Endothelial cell of umbilical vein (primary cell): ENCODE results near the gene FUBP3. TPM values are rescaled to one million over a fixed set of nuclear protein-coding genes. Genes with fewer than 3 reads are reported as not detected.
"Not testable (repeated sequence)": the region's sequence is repeated elsewhere in the genome, so short reads cannot be mapped to it uniquely, and the experiment has no call there.

ENCODE experiments used
- BruUV-seq: library from RNA; stranded (reverse); fragments of 400-500 nt; replicated peaks from 2 replicates; lab custom pipeline; 2021; lab: Mats Ljungman, UMichigan
- CTCF ChIA-PET: fragments of 300-600, 350-600 bp; sonication (Branson Sonifier 250); formaldehyde crosslinking; loops from one replicate; lab custom pipeline; 2021; ENCODE audit warnings: antibody characterized with exemption, inconsistent platforms; lab: Charles Lee
- POLR2A ChIA-PET: fragments of 300-600, 350-600 bp; sonication (Branson Sonifier 250); formaldehyde crosslinking; loops from one replicate; lab custom pipeline; 2021; ENCODE audit warnings: antibody characterized with exemption, inconsistent platforms; lab: Charles Lee
- DNase-seq: peaks from one replicate; pipeline ENCODE4 v3.0.0-alpha.2; 2011; ENCODE audit warnings: low read depth, low spot score
- FAIRE-seq: peaks from 2 replicates; lab custom pipeline; 2011; peaks lifted over from hg19 to GRCh38; lab: Jason Lieb, UNC
- H2AFZ ChIP-seq: 2 replicates; pipeline ENCODE4 v1.6.0; 2012; ENCODE audit warnings: low read depth, low read length, control low read depth, inconsistent platforms
- H3K27ac ChIP-seq: 2 replicates; pipeline ENCODE4 v1.5.1; 2011; ENCODE audit warnings: low read depth, mild to moderate bottlenecking, control low read depth, low read length, moderate library complexity; ENCODE audit not compliant: insufficient read depth
- H3K27me3 ChIP-seq, 2 experiments: 2 replicates each; pipeline versions ENCODE4 v1.6.0 to v1.6.1; 2011; ENCODE audit warnings: low read length in 2 of 2, mixed read lengths in 1 of 2; ENCODE audit not compliant: control insufficient read depth in 2 of 2, insufficient read depth in 2 of 2
- H3K36me3 ChIP-seq, 2 experiments: 2 replicates in 1 of 2; 3 replicates in 1 of 2; pipeline ENCODE4 v1.5.1; 2011; ENCODE audit warnings: low read length in 2 of 2, mild to moderate bottlenecking in 1 of 2, moderate library complexity in 1 of 2; ENCODE audit not compliant: control insufficient read depth in 2 of 2, insufficient read depth in 2 of 2; ENCODE audit errors: extremely low read depth in 1 of 2
- H3K4me1 ChIP-seq: 3 replicates; pipeline ENCODE4 v1.5.1; 2011; ENCODE audit warnings: mild to moderate bottlenecking, low read length; ENCODE audit not compliant: control insufficient read depth, insufficient read depth; ENCODE audit errors: extremely low read depth
- H3K4me2 ChIP-seq: 2 replicates; pipeline ENCODE4 v1.6.1; 2011; ENCODE audit warnings: low read length, control low read depth, mixed read lengths; ENCODE audit not compliant: insufficient read depth
- H3K4me3 ChIP-seq, 3 experiments: fragments of 200-600 bp in 1 of 3; sonication (generic), shearing (Covaris generic) in 1 of 3; replicated peaks in 1 of 3; 2 replicates each; pipeline ENCODE4 v1.5.1; 2011 to 2016; ENCODE audit warnings: control low read depth in 3 of 3, low read length in 3 of 3, mild to moderate bottlenecking in 2 of 3, inconsistent platforms in 1 of 3, low read depth in 1 of 3, moderate library complexity in 1 of 3; ENCODE audit not compliant: insufficient read depth in 1 of 3
- H3K79me2 ChIP-seq: 2 replicates; pipeline ENCODE4 v1.6.0; 2012; ENCODE audit warnings: low read length, inconsistent platforms; ENCODE audit not compliant: control insufficient read depth, insufficient read depth
- H3K9ac ChIP-seq: replicated peaks from 2 replicates; pipeline ENCODE3; 2011; ENCODE audit warnings: low read length, control low read depth; ENCODE audit not compliant: insufficient read depth; ENCODE audit errors: extremely low read depth
- H3K9me1 ChIP-seq: replicated peaks from 3 replicates; pipeline ENCODE4 v1.6.0; 2011; ENCODE audit warnings: mild to moderate bottlenecking, low read length; ENCODE audit not compliant: control insufficient read depth, insufficient read depth; ENCODE audit errors: extremely low read depth
- H3K9me3 ChIP-seq: replicated peaks from 2 replicates; pipeline ENCODE4 v1.5.1; 2012; ENCODE audit warnings: low read length, inconsistent platforms; ENCODE audit not compliant: control insufficient read depth, insufficient read depth
- H4K20me1 ChIP-seq: replicated peaks from 2 replicates; pipeline ENCODE3; 2011; ENCODE audit warnings: mild to moderate bottlenecking, low read length; ENCODE audit not compliant: control insufficient read depth, insufficient read depth; ENCODE audit errors: extremely low read depth
- CTCF ChIP-seq, 2 donors: IDR thresholded peaks; 1 replicate in 1 of 2; 2 replicates in 1 of 2; pipeline ENCODE4 v1.5.1; 2011; ENCODE audit warnings: low read length in 2 of 2, mild to moderate bottlenecking in 2 of 2, moderate library complexity in 2 of 2, control low read depth in 1 of 2, inconsistent platforms in 1 of 2, low read depth in 1 of 2; ENCODE audit not compliant: insufficient read depth in 1 of 2; ENCODE audit errors: extremely low read depth in 1 of 2
- EZH2 ChIP-seq: IDR thresholded peaks from 2 replicates; pipeline ENCODE4 v1.6.1; 2012; ENCODE audit warnings: borderline replicate concordance, low read depth, mild to moderate bottlenecking, moderate library complexity, low read length, inconsistent platforms; ENCODE audit not compliant: severe bottlenecking
- JUN ChIP-seq: IDR thresholded peaks from 2 replicates; pipeline ENCODE4 v1.6.1; 2011; ENCODE audit warnings: borderline replicate concordance, low read depth; ENCODE audit not compliant: insufficient read length, insufficient read depth
- MAX ChIP-seq: IDR thresholded peaks from 2 replicates; pipeline ENCODE4 v1.6.1; 2011; ENCODE audit not compliant: insufficient read depth, insufficient read length
- dilution Hi-C: fragments of 300-500 bp; cut with MboI; formaldehyde crosslinking; loops from one replicate; pipeline ENCODE4 v1.15.0; 2019; ENCODE audit warnings: low sequenced_read_pairs; ENCODE audit not compliant: extremely low pct_ligation_motif_present
- intact Hi-C: fragments of 100-400 bp; cut with micrococcal nuclease; formaldehyde crosslinking; loops from one replicate; pipeline ENCODE4 v1.10.0; 2022
- polyA plus RNA-seq, 4 experiments: library from polyadenylated mRNA; depleted of rRNA in 3 of 4; stranded (reverse) in 3 of 4; unstranded in 1 of 4; fragments of >200 nt; gene quantifications; 2 replicates each; pipeline versions ENCODE4 v1.2.1 to v1.2.3, GENCODE V29; 2011 to 2012; ENCODE audit warnings: missing spikeins in 1 of 4
- total RNA-seq: library from RNA; stranded (reverse); gene quantifications from 2 replicates; pipeline ENCODE4 v1.2.3, GENCODE V29; 2021

Gene FUBP3
- total and polyA plus RNA-seq, 2 donors (not counting 3 experiments of a cell fraction or from before 2014, with no cell fraction given) = 19.4 to 50.9 TPM

GRCh38 chr9:130561056-130561455 lies 18.3 kb upstream of the FUBP3 start:
- Histone ChIP-seq H3K27me3 (peaks cover 0 to 2% of the 10 kb centered on the region in 2 experiments), H3K9me3 (no peaks in the 10 kb centered on the region), H3K4me2 (no peak overlapping the region), H3K4me3 (no peak overlapping the region), H3K36me3 (no peaks in the 10 kb centered on the region), H3K4me1 (no peaks in the 10 kb centered on the region), H3K27ac (no peak overlapping the region), H3K79me2 (no peaks in the 10 kb centered on the region), H3K9ac (no peak overlapping the region), H4K20me1 (no peaks in the 10 kb centered on the region), H3K9me1 (no peaks in the 10 kb centered on the region), H2AFZ (no peak overlapping the region)
- CTCF ChIA-PET = no interaction called here
- TF ChIP-seq CTCF (IDR thresholded peaks at IDR 0.05; ENCODE audit: extremely low read depth in 1 of 2, insufficient read depth in 1 of 2, low read depth in 1 of 2, low read length in 2 of 2) (no peak), MAX (no peak), EZH2 (no peak), JUN (no peak)
- dilution Hi-C loops = no loop called here
- intact Hi-C loops = no loop called here
- BruUV-seq = no TSS peak
- no peak for FAIRE-seq
- no peak for DNase-seq
- POLR2A ChIA-PET = no interaction called here

- POLR2A ChIA-PET, H3K79me2 ChIP-seq, H3K4me2 ChIP-seq: not testable (repeated sequence)
Measured at GRCh38 chr9:130562525-130562924, 16.9 kb upstream of the FUBP3 start.

More at GRCh38 chr9:130562525-130562924, 16.9 kb upstream of the FUBP3 start:
- DNase-seq, CTCF ChIA-PET, intact Hi-C loops, H3K4me1 ChIP-seq, H4K20me1 ChIP-seq, H3K27me3 ChIP-seq, FAIRE-seq, H3K27ac ChIP-seq, BruUV-seq, H3K36me3 ChIP-seq, H3K9me1 ChIP-seq, H3K9me3 ChIP-seq, dilution Hi-C loops, H3K9ac ChIP-seq, H2AFZ ChIP-seq, H3K4me3 ChIP-seq: not testable (repeated sequence)
